Measurements from ENCODE around the gene ANKRD10.
"Not testable (repeated sequence)": the region's sequence is repeated elsewhere in the genome, so short reads cannot be mapped to it uniquely, and the experiment has no call there.

Gene ANKRD10

DNA sequence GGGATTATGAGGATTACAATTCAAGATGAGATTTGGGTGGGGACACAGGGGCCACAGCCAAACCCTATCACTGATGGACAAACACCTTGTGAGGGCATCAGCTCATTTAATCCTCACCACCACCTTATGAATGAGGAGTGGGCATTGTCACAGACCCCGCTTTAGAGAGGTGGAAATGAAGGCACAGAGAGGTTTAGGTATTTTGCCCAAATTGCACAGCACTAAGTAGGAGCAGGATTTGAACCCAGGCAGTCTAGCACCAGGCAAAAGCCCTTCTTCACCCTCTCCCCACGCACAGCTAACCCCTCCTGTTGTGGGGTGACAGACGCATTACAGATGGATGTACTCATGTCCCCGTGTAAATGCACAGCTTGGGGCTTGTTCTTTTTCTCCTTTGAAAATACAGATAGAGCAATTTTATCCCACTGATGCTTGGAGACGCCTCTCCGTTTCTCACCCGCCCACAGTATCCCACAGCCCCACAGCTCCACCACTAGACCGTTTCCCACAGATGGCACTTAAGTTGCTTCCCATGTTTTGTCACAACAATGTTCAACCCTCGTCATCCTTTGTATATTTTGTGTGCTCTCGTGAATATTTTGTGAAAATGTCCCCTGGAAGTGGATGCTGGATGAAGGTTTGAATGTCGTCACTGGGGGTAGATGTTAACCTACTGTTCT is 48.2 kb downstream of the ANKRD10 start:
- DNase-seq (ENCODE audit: low read depth) = no peak

DNA sequence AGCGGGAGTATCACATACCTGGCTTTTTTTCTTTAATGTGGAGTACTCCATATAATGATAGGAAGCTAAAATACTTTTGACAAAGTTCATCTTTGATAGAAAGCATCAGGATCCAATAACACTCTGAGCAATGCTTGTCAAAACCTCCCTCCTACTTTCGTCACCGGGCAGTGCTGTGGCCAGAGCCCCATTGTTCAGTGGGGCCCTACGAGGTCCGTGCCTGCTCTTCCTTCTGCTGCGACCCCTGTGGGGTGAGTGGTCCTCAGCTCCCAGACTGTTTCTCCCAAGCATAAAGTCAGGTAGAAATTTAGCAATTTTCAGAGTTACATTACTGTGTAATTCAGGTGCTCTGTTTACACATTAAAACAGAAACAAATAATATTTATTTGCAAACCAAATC is 51.2 kb downstream of the ANKRD10 start:
- no peak for DNase-seq (ENCODE audit: low read depth)

DNA sequence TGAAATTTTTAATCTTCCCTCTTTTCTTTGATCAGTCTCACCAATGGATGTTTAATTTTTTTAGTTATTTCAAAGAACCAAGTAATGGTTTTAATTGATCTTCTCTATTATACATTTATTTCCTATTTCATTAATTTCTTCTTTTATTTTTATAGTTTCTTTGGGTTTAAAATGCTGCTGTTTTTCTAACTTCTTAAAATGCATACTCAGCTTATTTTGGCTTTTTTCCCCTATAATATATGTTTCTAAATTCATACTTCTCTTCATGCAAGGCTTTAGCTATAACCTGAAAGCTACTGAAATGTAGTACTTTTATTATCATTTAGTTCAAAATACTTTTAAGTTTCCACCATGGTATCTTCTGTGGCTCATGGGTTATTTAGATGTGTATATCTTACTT is 53.9 kb downstream of the ANKRD10 start:
- DNase-seq (ENCODE audit: low read depth) = no peak

DNA sequence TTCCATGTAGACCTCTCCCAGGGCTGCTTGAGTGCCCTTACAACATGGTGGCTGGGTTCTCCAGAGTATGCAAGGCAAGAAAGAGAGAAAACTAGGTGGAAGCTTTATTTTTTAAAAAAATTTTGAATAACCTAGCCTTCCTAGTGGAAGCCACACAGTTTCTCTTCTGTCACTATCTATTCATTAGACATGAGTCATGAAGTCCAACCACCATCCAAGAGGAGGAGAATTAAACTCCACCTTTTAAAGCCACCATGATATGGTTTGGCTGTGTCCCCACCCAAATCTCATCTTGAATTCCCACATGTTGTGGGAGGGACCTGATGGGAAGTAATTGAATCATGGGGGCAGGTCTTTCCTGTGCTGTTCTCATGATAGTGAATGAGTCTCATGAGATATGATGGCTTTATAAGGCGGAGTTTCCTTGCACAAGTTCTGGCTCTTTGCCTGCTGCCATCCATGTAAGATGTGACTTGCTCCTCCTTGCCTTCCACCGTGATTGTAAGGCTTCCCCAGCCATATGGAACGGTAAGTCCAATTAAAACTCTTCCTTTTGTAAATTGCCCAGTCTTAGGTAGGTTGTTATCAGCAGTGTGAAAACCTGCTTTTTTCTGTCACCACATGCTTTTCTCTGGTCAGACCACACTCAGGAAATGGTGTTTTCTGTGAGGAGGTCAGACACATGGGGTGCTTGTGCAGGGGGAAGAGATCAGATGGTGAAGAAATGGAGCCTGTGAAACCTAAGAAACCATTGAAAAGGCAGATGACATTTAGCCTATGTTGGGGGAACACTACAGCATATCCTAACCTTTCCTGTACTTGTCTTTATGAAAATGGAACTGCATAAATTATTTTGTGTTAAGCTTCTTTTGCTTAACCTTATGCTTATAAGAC is 57.7 kb downstream of the ANKRD10 start:
- no peak for DNase-seq (ENCODE audit: low read depth)

DNA sequence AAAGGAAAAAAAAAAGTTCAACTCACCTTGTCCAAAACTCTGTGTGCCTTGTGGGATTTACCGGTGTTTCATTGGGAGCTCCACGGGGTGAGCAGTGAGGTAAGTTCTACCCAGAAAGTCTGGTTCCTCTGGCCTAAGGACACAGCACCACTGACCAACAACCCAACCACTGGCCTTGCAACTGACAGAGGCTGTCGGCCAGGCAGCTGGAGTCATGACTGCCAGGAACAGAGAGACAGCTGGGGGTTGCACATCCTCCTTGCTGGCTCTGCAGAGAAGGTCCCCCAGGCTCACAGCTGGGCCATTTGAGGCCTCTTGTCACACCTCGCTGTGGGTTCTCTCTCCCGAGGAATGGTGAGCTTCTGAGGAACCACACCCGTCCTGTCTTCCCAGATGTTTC is 59.5 kb downstream of the ANKRD10 start:
- no peak for DNase-seq (ENCODE audit: low read depth)

DNA sequence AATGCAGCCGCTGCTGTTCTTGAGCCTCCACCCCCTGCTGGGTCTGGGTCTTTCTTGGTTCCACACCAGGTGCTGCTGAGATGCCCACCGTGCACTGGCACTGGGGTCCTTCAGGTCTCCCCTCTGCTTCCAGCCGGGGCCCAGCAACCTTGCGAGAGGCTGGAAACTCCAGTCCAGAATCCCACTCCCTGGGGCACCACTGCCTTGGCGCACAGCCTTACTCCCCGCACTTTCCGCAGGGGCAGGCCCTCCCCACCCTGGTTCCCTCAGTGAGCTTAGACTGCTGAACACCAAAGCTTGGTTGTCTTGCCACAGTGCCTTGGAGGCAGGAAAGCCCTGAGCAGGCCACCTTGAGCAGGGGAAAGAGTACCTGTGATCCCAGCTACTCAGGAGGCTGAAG is 60.0 kb downstream of the ANKRD10 start:
- DNase-seq (ENCODE audit: low read depth) = no peak

DNA sequence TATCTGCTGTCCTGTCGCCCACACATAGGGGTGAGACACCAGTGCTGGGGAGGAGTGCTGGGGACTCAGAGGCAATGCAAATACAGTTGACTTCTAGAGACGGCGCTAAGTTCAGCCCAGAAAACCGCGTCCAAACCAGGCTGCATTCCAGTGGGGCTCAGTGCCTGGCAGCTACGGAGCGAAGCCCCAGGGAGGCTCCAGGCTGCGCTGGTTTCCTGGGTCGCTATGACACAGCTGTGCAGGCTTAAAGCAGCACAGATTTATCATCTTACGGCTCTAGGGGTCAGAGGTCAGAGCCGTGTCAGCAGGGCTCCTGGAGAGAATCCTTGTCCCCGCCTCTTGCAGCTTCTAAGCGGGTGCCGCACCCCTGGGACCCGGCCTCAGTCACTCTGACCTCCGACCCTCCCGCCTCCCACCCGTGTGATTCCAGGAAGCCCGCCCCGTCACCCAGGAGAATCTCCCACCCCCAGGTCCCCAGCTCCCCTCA is 61.6 kb downstream of the ANKRD10 start:
- no peak for DNase-seq (ENCODE audit: low read depth)

DNA sequence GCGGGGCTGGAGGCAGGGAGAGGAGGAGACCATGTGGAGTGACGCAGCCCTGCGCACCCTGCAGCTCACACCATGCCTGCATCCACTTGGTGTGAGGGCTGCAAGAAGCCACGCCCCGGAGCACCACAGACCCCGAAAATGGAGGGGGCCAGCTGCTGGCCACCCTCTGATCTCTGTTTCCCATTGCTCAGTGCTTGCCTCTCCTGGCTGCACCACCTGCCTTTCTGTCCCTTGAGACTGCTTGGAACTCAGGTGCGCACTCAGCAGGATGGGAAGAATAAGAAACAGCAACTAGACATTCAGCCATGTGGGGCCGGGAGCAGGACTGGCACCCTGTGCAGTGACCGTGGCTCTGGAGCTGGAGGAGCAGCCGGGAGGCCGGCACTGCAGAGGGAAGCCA is 64.0 kb downstream of the ANKRD10 start:
- DNase-seq (ENCODE audit: low read depth) = no peak

DNA sequence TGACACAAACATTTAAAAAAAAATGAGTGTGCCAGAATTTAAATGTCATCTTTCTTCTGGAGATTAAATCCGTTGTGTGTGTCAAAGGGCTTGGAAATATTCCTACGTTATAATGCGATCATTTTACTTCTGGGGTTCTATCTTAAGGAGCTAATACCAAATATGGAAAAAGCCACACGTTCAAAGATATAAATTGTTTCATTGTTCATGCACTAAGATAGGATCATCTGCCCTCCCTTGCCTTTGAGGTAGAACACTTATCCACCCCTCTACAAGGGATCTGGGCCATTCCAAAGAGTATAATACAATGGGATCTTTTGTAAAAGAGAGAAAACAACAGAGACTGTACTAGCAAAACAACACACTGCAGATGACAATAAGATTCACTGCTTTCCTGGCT is 64.9 kb downstream of the ANKRD10 start:
- no peak for DNase-seq (ENCODE audit: low read depth)

DNA sequence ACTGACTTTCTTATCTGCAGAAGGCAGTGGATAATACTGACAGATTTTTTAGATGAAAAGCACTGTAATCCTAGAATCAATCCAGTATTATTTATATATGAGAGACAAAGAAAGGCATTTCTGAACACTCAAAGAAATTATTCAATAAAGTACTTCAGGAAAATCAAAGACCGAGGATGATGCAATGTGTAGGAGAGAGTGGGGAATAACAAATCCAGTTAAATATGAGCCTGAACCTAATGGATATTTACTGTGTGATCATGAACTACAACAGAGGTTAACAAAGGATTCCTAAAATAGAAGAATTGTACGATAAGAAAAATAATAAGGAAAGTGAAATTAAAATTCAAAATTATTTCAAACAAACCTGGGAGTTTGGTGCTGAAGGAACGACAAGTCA is 69.3 kb downstream of the ANKRD10 start:
- DNase-seq (ENCODE audit: low read depth) = no peak

DNA sequence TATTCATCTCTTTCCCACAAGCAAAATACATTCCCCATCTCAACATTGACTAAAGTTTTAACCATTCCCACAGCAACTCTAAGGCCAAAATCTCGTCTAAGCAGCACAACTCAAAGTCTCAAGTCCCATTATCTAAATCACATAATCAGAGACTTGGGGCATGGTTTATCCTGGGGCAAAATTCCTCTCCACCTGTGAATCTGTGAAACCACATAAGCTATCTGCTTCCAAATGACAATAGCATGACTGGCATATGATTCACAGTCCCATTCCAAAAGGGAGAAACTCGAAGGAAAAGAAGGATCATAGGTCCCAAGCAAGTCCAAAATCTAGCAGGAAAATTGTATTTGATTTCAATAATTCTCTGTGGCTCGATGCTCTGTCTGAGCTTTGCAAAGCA is 73.0 kb downstream of the ANKRD10 start:
- DNase-seq (ENCODE audit: low read depth) = no peak

DNA sequence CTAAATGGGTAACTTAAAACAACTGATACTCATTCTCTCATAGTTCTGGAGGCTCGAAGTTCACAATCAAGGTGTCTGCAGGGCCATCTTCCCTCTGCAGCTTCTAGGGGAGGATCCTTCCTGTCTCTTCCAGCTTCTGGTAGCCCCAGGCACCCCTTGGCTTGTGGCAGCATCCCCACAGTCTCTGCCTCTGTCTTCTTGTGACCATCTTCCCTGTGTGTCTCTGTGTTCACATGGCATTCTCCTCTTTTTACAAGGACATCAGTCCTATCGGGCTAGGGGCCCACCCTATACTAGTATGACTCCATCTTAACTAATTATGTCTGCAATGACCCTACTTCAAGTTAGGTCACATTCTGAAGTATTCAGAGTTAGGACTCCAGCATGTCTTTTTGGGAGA is 73.5 kb downstream of the ANKRD10 start:
- no peak for DNase-seq (ENCODE audit: low read depth)

DNA sequence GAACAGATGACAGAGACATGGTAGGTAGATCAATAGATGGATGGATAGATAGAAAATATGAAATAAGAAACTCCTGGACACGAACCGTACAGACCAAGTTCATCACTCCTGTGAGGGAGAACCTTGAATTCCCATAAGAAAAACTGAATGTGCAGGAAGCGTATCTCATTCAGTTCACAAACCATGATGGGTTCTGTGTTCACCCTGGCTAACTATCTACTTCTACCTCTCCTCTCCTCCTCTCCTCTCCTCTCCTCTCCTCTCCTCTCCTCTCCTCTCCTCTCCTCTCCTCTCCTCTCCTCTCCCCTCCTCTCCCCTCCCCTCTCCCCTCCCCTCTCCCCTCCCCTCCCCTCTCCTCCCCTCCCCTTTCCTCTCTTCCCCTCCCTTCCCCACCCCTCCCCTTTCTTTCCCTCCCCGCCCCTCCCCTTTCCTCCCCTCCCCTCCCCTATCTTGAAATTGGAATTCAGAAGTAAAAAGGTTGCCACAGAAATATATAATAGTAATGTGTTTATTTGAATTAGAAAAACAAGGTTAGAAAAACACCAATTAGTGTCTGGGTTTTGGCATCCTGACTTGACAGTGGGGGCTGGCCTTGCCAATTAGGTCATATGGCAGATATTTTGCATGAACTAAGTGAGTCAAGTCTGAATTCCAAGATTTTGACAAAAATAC is 75.9 kb downstream of the ANKRD10 start:
- DNase-seq (ENCODE audit: low read depth) = no peak

DNA sequence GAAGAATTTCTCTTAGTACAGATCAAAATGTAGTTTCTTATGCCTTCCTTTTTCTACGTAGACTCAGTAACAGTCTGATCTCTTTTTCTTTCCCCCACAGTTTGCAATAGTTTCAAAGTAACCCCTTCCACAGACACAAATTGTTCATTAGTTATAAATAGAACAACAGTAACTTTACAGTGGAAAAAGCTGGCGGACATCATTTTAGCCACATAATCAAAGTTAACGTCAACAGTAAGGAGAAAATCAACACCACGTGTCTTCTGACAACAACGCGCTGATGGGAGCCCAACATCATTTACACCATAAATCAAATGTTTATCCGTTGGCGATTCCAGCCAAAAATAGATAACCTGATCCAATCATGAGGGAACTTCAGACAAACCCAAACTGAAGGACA is 76.8 kb downstream of the ANKRD10 start:
- no peak for DNase-seq (ENCODE audit: low read depth)

DNA sequence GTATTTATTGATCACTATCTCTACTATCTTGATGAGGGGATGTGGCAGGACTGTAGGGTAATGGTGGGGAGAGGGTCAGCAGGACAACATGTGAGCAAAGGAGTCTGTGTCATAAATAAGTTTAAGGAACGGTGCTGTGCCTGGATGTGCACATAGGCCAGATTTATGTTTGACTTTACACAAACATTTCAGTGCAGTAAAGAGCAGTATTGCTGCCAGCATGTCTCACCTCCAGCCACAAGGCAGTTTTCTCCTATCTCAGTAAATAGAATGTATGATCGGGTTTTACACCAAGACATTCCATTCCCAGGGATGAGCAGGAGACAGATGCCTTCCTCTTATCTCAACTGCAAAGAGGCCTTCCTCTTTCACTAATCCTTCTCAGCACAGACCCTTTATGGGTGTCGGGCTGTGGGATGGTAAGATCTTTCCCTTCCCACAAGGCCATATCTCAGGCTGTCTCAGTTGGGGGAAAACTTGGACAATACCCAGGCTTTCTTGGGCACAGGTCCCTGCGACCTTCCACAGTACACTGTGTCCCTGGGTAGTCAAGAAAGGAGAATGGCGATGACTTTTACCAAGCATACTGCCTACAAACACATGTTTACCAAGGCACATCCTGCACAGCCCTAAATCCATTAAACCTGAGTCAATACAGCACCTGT is 77.3 kb downstream of the ANKRD10 start:
- not testable (repeated sequence) for DNase-seq (ENCODE audit: low read depth)

DNA sequence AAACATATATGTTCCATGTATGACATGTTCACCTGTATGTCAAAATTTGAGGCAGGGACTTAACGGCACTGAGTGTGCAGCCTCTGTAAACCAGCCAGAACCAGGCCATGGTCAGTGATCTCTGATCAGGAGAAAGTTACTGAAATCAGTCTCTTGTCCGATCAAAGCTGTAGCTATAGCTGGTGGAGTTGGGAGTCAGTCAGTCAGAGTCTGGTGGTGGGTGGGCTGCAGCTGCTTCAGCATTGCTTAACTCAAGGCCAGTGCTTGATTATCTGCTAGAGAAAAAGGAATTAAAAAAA is 78.3 kb downstream of the ANKRD10 start:
- DNase-seq (ENCODE audit: low read depth) = no peak

DNA sequence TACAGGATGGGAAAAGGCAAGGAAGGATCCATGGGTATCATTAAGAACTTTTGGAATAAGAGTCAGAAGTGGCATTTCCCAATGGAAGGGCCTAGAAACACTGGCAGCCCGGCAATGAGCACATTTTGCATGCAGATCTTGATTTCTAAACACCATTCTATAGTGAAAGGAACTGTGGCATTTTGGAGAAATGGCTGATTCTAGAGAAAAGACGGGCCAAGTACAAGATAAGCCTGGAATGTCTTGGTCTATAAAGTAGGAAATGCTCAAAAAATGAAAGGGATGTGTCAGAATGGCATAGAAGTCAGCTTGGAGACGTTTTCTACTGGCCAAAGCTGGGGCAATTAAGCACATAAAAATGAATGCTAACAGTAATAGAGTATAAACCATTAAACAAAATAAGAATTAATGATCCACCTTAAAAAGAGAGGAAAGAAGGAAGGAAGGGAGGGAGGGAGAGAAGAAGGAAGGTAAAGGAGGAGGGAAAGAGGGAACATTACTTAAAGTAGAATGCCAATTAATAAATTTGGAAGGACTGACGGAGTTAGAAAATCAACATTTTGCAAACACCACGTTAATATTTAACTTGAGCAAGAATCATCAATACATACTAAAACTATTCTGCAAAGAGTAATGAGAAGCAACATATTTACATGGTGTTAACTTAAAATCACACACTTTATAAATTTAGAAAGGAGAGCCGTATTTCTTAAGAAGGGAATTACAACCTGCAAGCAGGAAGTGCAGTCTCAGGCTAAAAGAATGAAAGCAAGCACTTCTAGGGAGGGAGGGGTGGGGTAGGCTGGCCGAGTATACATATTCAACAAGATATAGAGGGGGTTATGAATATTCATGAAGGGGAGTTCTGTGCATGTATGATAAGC is 78.9 kb downstream of the ANKRD10 start:
- no peak for DNase-seq (ENCODE audit: low read depth)

DNA sequence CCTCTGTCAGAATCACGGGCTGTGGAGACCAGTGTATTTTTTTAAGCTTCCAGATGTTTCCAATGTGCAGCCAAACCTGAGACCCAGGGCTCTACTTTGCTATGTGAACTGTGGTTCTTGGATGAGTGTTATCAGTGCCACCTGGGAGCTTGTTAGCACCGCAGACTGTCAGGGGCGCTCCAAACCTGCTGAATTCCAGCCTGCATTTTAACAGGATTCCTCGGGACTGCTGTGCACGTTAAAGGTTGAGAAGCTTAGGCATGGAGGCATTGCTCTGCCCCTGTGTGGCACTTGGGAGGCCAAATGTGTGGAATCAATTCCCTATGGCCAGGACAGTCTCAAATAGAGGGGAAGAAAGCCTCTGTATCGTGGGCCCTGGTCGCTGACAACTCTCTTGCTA is 80.3 kb downstream of the ANKRD10 start:
- DNase-seq (ENCODE audit: low read depth) = no peak

DNA sequence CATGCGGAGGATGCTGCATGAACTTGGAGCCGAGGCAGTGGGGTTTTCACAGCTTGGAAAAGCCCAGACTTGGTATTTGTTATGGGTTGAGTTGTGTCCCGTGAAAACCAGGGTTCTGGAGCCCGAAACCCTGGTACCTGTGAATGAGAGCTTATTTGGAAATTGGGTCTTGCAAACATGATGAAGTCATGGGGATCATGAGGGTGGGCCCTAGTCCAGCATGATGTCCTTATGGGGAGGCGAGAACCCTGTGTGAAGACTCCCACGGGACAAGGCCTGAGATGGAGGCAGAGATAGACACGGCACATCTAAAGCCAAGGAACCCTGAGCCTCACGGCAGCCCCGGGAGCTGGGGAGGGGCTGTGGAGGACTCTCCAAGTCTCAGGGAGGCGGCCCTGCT is 82.3 kb downstream of the ANKRD10 start:
- no peak for DNase-seq (ENCODE audit: low read depth)

DNA sequence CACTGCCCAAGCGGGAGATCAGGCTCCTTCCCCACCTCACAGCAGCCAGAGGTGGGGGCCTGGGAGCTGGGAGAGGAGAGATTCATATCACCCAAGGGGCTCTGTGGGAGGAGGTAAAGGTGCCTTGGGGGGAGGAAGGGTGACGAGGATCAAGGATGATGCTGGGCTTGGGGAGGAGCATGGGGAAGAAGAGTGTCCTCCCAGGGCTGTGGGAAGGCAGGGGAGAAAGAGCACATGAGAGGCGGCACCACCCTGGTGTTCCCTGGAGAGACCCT is 82.7 kb downstream of the ANKRD10 start:
- no peak for DNase-seq (ENCODE audit: low read depth)

DNA sequence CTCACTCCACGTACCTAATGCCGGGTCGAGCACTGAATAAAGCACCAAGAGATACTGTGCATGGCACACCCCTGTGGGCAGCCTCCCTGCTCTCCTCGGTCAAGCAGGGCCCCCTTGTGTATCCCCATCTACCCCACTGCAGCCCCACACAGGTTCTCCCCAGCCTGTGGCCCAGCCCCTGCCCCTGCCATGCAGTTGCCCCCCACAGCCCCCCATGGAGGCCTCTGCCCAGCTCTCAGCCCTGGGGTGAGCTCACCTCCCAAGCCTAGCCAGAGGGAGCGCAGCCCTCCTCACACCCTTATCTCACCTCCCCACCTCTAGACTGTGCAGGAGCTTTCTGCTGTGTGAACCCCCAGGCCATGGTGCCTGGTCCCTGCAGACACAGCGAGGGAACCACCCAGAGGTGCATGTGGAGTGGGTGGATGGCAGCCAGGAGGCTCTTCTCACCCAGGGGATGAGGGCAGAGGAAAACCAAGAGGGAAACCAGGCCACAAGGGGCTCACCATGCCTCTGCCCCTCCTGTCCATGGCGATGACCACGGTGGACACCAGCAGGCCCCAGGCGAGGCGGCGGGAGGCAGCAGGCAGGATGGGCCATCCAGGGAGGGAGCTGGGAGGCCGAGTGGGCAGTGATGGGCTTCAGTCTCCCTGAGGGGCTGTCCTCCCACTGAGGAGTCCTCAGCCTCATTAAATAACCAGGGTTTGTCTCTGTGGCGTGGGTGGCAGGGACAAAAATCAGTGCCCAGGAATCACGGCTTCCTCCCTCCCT is 83.2 kb downstream of the ANKRD10 start:
- DNase-seq (ENCODE audit: low read depth) = no peak
